Astrocyte (in vitro differentiated cells and primary cell): ENCODE measurements around the gene SPATA19. TPM values are rescaled to one million over a fixed set of nuclear protein-coding genes. Genes with fewer than 3 reads are reported as not detected.
A peak's percentile ranks its signal among the peaks of the same experiment; 100 is the strongest.

Source experiments
- DNase-seq: peaks from one replicate; pipeline ENCODE4 v3.0.0-alpha.2; 2010; ENCODE audit warnings: low read depth
- FAIRE-seq: peaks from 2 replicates; lab custom pipeline; 2011; peaks lifted over from hg19 to GRCh38; lab: Jason Lieb, UNC
- H2AFZ ChIP-seq: 2 replicates; pipeline ENCODE4 v1.6.0; 2012; ENCODE audit warnings: low read depth, low read length, inconsistent platforms
- H3K27ac ChIP-seq: 2 replicates; pipeline ENCODE4 v1.5.1; 2011; ENCODE audit warnings: low read depth, low read length, inconsistent platforms
- H3K27me3 ChIP-seq: 2 replicates; pipeline ENCODE4 v1.6.0; 2011; ENCODE audit warnings: low read length, inconsistent platforms; ENCODE audit not compliant: insufficient read depth
- H3K36me3 ChIP-seq: 2 replicates; pipeline ENCODE4 v1.5.1; 2011; ENCODE audit warnings: low read length, inconsistent platforms; ENCODE audit not compliant: insufficient read depth
- H3K4me1 ChIP-seq: 2 replicates; pipeline ENCODE4 v1.5.1; 2011; ENCODE audit warnings: low read length, inconsistent platforms; ENCODE audit not compliant: insufficient read depth
- H3K4me2 ChIP-seq: 2 replicates; pipeline ENCODE4 v1.6.0; 2012; ENCODE audit warnings: low read length, inconsistent platforms
- H3K4me3 ChIP-seq: 2 replicates; pipeline ENCODE4 v1.5.1; 2011; ENCODE audit warnings: low read depth, mild to moderate bottlenecking, low read length, inconsistent platforms; ENCODE audit not compliant: insufficient read depth
- H3K79me2 ChIP-seq: 2 replicates; pipeline ENCODE4 v1.6.0; 2012; ENCODE audit warnings: mild to moderate bottlenecking, low read length, inconsistent platforms; ENCODE audit not compliant: insufficient read depth
- H3K9ac ChIP-seq: 2 replicates; pipeline ENCODE4 v1.6.0; 2012; ENCODE audit warnings: mild to moderate bottlenecking, low read length, inconsistent platforms
- H3K9me3 ChIP-seq: 2 replicates; pipeline ENCODE4 v1.5.1; 2012; ENCODE audit warnings: low read depth, mild to moderate bottlenecking, low read length, inconsistent platforms; ENCODE audit not compliant: insufficient read depth
- H4K20me1 ChIP-seq: 2 replicates; pipeline ENCODE4 v1.6.0; 2012; ENCODE audit warnings: low read length, inconsistent platforms; ENCODE audit not compliant: insufficient read depth
- H3K27ac Mint-ChIP-seq: one replicate; pipeline ENCODE4 v1.8.0; 2021; ENCODE audit warnings: mild to moderate bottlenecking, mixed read lengths; ENCODE audit not compliant: unreplicated experiment
- H3K27me3 Mint-ChIP-seq: one replicate; pipeline ENCODE4 v1.8.0; 2021; ENCODE audit warnings: low read depth, mixed read lengths; ENCODE audit not compliant: unreplicated experiment
- H3K36me3 Mint-ChIP-seq: one replicate; pipeline ENCODE4 v1.8.0; 2021; ENCODE audit warnings: low read depth, mixed read lengths; ENCODE audit not compliant: unreplicated experiment
- H3K4me1 Mint-ChIP-seq: one replicate; pipeline ENCODE4 v1.8.0; 2021; ENCODE audit warnings: low read depth, mixed read lengths; ENCODE audit not compliant: unreplicated experiment
- H3K4me3 Mint-ChIP-seq: one replicate; pipeline ENCODE4 v1.8.0; 2021; ENCODE audit warnings: mild to moderate bottlenecking, moderate library complexity, mixed read lengths; ENCODE audit not compliant: unreplicated experiment
- H3K9me3 Mint-ChIP-seq: one replicate; pipeline ENCODE4 v1.8.0; 2021; ENCODE audit warnings: mild to moderate bottlenecking, mixed read lengths; ENCODE audit not compliant: unreplicated experiment
- EZH2 ChIP-seq: IDR thresholded peaks from 2 replicates; pipeline ENCODE4 v1.6.1; 2012; ENCODE audit warnings: mild to moderate bottlenecking, low read length, inconsistent platforms; ENCODE audit not compliant: insufficient read depth
- total RNA-seq: library from RNA; stranded (reverse); gene quantifications from 2 replicates; pipeline ENCODE4 v1.2.1, GENCODE V29; 2021
- TF ChIP-seq, protein P1 (sequence below): IDR thresholded peaks from 2 replicates; pipeline ENCODE4 v1.5.1; 2011; ENCODE audit warnings: low read depth, mild to moderate bottlenecking, inconsistent platforms, low read length, moderate library complexity; ENCODE audit not compliant: insufficient read depth

SPATA19 gene
- total RNA-seq, 1 donor from 2014 or later: not detected

DNA sequence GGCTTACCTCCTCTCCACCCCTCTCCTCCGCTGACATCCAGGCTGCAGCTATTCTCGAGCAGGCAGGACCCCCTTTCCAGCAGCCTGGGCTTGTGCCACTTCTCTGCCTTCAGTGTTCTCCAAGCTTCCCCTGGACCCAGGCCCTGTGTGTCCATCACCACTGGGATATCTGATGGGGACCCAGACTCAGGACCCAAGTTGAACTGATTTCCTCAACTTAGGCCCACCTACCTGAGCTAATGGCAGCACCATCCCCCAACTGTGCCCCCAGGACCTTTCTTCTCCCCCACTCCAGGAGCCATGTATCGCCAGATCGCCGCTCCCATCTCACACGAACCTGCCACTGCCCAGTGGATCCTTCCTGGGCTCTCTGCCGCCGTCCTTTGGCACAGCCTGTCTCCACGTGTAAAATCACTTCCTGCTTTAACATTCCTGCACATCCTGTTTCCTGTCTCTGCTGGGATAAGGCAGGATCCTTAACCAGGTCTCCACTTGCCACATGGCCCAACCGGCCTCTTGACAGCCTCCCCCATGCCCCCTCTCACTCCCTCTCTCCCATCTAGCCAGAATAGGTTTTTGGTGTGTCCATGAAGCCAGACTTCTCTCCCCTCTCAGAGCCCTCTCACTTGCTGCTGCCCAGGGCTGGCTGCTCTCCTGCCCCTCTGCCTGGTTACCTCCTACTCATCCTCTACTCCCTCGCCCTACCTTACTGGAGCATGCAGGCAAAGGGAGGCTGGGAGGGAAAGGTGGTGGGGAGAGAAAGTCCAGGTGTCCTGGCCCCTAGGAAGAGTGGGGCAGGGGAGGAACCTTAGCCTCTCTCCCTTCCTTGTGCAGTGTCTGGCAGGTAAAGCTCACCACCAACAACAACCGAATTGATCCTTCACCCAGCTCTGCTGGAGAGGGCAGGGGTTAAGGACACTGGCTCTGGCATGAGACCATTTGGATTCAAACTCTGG, 9.4 kb downstream of the SPATA19 start:
- Histone ChIP-seq H3K79me2 (no peaks in the 10 kb centered on the region), H4K20me1 (no peaks in the 10 kb centered on the region), H3K27me3 (no peaks in the 10 kb centered on the region), H3K9ac (no peak overlapping the region), H3K4me1 (no peaks in the 10 kb centered on the region), H2AFZ (no peak overlapping the region), H3K9me3 (peaks cover 3% of the 10 kb centered on the region), H3K36me3 (no peaks in the 10 kb centered on the region), H3K4me3 (no peak overlapping the region), H3K27ac (no peak overlapping the region), H3K4me2 (no peak overlapping the region)
- DNase-seq (no peak), FAIRE-seq (no peak)
- Mint-ChIP-seq H3K4me3 (no peak overlapping the region), H3K27me3 (peaks cover 11% of the 10 kb centered on the region), H3K4me1 (peaks cover 7% of the 10 kb centered on the region), H3K9me3 (peaks cover 4% of the 10 kb centered on the region), H3K36me3 (no peaks in the 10 kb centered on the region), H3K27ac (peak overlapping the region; percentile 66)
- TF ChIP-seq, protein P1, sequence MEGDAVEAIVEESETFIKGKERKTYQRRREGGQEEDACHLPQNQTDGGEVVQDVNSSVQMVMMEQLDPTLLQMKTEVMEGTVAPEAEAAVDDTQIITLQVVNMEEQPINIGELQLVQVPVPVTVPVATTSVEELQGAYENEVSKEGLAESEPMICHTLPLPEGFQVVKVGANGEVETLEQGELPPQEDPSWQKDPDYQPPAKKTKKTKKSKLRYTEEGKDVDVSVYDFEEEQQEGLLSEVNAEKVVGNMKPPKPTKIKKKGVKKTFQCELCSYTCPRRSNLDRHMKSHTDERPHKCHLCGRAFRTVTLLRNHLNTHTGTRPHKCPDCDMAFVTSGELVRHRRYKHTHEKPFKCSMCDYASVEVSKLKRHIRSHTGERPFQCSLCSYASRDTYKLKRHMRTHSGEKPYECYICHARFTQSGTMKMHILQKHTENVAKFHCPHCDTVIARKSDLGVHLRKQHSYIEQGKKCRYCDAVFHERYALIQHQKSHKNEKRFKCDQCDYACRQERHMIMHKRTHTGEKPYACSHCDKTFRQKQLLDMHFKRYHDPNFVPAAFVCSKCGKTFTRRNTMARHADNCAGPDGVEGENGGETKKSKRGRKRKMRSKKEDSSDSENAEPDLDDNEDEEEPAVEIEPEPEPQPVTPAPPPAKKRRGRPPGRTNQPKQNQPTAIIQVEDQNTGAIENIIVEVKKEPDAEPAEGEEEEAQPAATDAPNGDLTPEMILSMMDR: no peak
- no peak for TF ChIP-seq EZH2

DNA sequence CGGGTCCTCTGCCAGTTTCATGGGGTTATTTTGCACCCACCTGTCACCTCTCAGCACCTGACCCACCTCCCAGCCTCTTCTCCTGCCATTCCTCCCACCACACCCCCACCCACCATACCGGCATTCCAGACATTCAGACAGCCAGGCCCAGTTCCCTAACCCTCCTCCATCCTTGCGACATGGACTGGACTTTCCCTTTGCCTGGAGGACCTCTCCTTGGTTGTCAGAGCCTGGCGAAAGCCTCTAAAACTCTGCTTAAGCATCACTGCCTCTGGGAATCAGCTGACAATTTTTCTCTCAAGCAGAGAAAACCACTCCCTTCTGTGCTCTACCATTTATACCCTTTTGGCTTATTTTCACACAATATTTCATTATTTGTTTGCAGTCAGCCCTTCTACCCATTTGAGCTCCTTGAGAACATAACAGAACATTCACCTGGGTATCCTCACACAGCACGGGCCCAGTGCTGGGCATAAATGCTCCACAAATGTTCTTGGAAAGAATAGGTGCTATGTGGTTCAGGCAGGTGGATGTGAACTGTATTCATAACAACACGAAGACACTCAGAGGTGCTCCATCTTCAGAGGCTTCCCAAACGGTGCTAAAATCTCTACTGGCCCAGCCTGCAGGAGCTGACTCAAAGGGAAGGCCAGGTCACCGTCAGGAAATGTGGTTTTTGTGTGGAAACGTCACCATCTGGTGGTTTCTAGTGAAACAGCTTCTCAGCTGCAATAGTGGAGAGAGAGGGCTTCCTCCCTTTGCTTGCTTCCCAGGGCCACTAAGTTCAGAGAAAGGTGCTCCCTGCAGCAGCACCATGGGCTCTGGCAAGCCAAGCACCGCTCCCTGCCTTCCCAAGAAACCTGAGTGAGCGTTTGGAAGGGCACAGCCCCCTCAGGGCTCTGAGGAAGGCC, 10.4 kb downstream of the SPATA19 start:
- peaks cover 14% of the 10 kb centered on the region for H3K27me3 Mint-ChIP-seq
- H3K9ac ChIP-seq: no peak overlapping the region
- no peak overlapping the region for H3K27ac ChIP-seq
- H3K27me3 ChIP-seq: no peaks in the 10 kb centered on the region
- H2AFZ ChIP-seq: no peak overlapping the region
- no peaks in the 10 kb centered on the region for H3K36me3 ChIP-seq
- H3K4me3 ChIP-seq: no peak overlapping the region
- no peaks in the 10 kb centered on the region for H3K36me3 Mint-ChIP-seq
- H3K4me1 Mint-ChIP-seq: peaks cover 7% of the 10 kb centered on the region
- peaks cover 3% of the 10 kb centered on the region for H3K9me3 ChIP-seq
- no peaks in the 10 kb centered on the region for H3K4me1 ChIP-seq
- no peaks in the 10 kb centered on the region for H4K20me1 ChIP-seq
- peaks cover 4% of the 10 kb centered on the region for H3K9me3 Mint-ChIP-seq
- no peak overlapping the region for H3K4me2 ChIP-seq
- no peaks in the 10 kb centered on the region for H3K79me2 ChIP-seq
- H3K4me3 Mint-ChIP-seq: no peak overlapping the region
- peak; percentile 35 for DNase-seq
- no peak for FAIRE-seq
- H3K27ac Mint-ChIP-seq: peak overlapping the region; percentile 66
- TF ChIP-seq EZH2: no peak
- TF ChIP-seq, protein P1: peak; percentile 58
